Heart right ventricle (tissue), 16 donors: Measurements from ENCODE around the gene TMEM72. TPM values are rescaled to one million over a fixed set of nuclear protein-coding genes. Genes with fewer than 3 reads are reported as not detected.

Experiments
- ATAC-seq, 8 donors: fragments of 200-7000 bp; cut with Tn5 transposase; one replicate each; pipeline ENCODE4 v1.9.1; 2020; ENCODE audit warnings: mild to moderate bottlenecking in 8 of 8, moderate library complexity in 8 of 8, moderate number of reproducible peaks in 1 of 8
- DNase-seq, 2 donors: peaks; one replicate each; pipeline ENCODE4 v3.0.0-alpha.2; 2020
- H3K27ac ChIP-seq, 10 donors: fragments of 200-600 bp; sonication (generic) in 2 of 10; one replicate each; pipeline versions ENCODE4 v1.5.0 to v1.8.0; 2020 to 2022; ENCODE audit warnings: mild to moderate bottlenecking in 3 of 10
- H3K27me3 ChIP-seq, 7 donors: fragments of 200-600 bp; one replicate each; pipeline ENCODE4 v1.8.0; 2021 to 2022; ENCODE audit warnings: mild to moderate bottlenecking in 2 of 7
- H3K36me3 ChIP-seq, 9 donors: fragments of 200-600 bp; sonication (generic) in 1 of 9; one replicate each; pipeline versions ENCODE4 v1.5.0 to v1.8.0; 2020 to 2022; ENCODE audit warnings: mild to moderate bottlenecking in 2 of 9
- H3K4me1 ChIP-seq, 9 donors: fragments of 200-600 bp; sonication (generic) in 1 of 9; one replicate each; pipeline versions ENCODE4 v1.5.0 to v1.8.0; 2020 to 2022; ENCODE audit warnings: mild to moderate bottlenecking in 4 of 9
- H3K4me3 ChIP-seq, 10 donors: fragments of 200-600 bp; sonication (generic) in 2 of 10; one replicate each; pipeline versions ENCODE4 v1.5.0 to v1.8.0; 2020 to 2022; ENCODE audit warnings: mild to moderate bottlenecking in 7 of 10, moderate library complexity in 2 of 10
- H3K9me3 ChIP-seq, 11 donors: fragments of 200-600 bp in 10 of 11; sonication (generic) in 2 of 11; one replicate each; pipeline versions ENCODE4 v1.5.0 to v1.8.0; 2013 to 2022; ENCODE audit warnings: mild to moderate bottlenecking in 2 of 11, control low read depth in 1 of 11, moderate library complexity in 1 of 11
- CTCF ChIP-seq, 9 donors: fragments of 200-600 bp; sonication (generic) in 2 of 9; IDR thresholded peaks; one replicate each; pipeline versions ENCODE4 v1.5.0 to v1.8.0; 2021 to 2022; ENCODE audit warnings: antibody characterized with exemption in 9 of 9, mild to moderate bottlenecking in 5 of 9, moderate library complexity in 1 of 9
- WGBS, 2 donors: extraction: QIAGEN DNeasy Blood & Tissue Kit; methylation state at CpG; one replicate each; pipeline ENCODE4 v1.1.7; 2013; ENCODE audit warnings: inconsistent platforms in 1 of 2; 5-methylcytosine and 5-hydroxymethylcytosine counted together
- intact Hi-C, 10 donors: fragments of 100-400 bp; cut with DNase I; formaldehyde crosslinking; loops; one replicate each; pipeline versions ENCODE4 v1.11.1 to v1.14.2; 2022
- long read RNA-seq, 3 donors: library from polyadenylated mRNA; unstranded; transcript quantifications; one replicate each; pipeline ENCODE4 v2.0.0, GENCODE V29; 2020 to 2021
- polyA plus RNA-seq, 2 donors: library from polyadenylated mRNA; stranded (reverse); fragments of 200-250 nt; gene quantifications; one replicate each; pipeline ENCODE4 v1.2.3, GENCODE V29; 2013
- total RNA-seq, 10 donors: library from RNA; stranded (reverse); fragmentation: NEBNext Ultra II Directional in 3 of 10; extraction: Animal tissue kit (Norgen Biotek cat#: 25700) in 3 of 10; gene quantifications; one replicate each; pipeline versions ENCODE4 v1.2.1 to v1.2.4, GENCODE V29; 2021 to 2023
- donor health status: Arrhythmogenic right ventricular cardiomyopathy.
- donor health status: ischemic (EF 13 %, LVEDD 7.1; RV severe dilation, severe dysfunction).
- donor health status: healthy with polysubstance abuse.
- donor health status: DM: no; HTN: yes; CAD: no.
- donor health status: DM: no; HTN: no; CAD: no.
- donor health status: ischemic (EF 25% LVEDD 6.9; RV normal size, moderate dysfunction).
- donor health status: ischemic (EF 25% LVEDD 5.7; RV mildly dilated, moderate dysfunction).
- donor health status: healthy.
- donor health status: DM: yes; HTN: yes; CAD: no.
- donor health status: Ischemic cardiomyopathy.
- donor health status: ischemic (EF 35%, LVEDD 5.7; RV mildly dilated, moderate dysfunction).
- donor health status: nonischemic (EF 11% LVEDD 7.7; RV severe dilation, severe dysfunction).
- donor health status: DM: yes; HTN: yes; CAD: no.
- donor health status: PGD.
- donor health status: ischemic (EF 29% LVEDD 5.4; RV normal size, mild dysfunction).
- donor health status: nonischemic (EF 23%, LVEDD 6.1; RV moderate dilation, normal function).

Gene TMEM72
- total RNA-seq (under 1 TPM in 2 of 10 donors, not detected in 8; 0.17 to 0.22 TPM), polyA plus RNA-seq (not detected)
- long read RNA-seq, donor 1 = 0 reads
- long read RNA-seq, donor 2 = 0 reads
- long read RNA-seq, donor 3 = 0 reads

GRCh38 chr10:44911081-44911540 lies at the start of gene TMEM72:
Gene TMEM72, plus strand, starts transcription at chr10:44911337. Its CDS starts 176 bp downstream, at chr10:44911513.
- peak; percentile 47 to 78 (median 75) for ATAC-seq
- TF ChIP-seq CTCF (IDR thresholded peaks at IDR 0.05) = no peak
- H3K4me3 ChIP-seq = no peak within 1 kb of the TSS

GRCh38 chr10:44862006-44862751 lies 49.0 kb upstream of the TMEM72 start:
- Histone ChIP-seq H3K36me3 (no peaks in the 10 kb centered on the region), H3K27ac (no peak overlapping the region), H3K9me3 (no peaks in the 10 kb centered on the region), H3K4me3 (no peak overlapping the region), H3K4me1 (peaks cover 3 to 45% (median 16%) of the 10 kb centered on the region in 9 donors), H3K27me3 (peaks cover 0 to 30% (median 7%) of the 10 kb centered on the region in 7 donors)
- ATAC-seq (no peak), DNase-seq (no peak)
- 80 to 81% methylated on average over 12 of the region's 12 CpGs for WGBS, 2 donors
- no peak for TF ChIP-seq CTCF (IDR thresholded peaks at IDR 0.05)
- intact Hi-C loops = loop anchor here in 7 of 10 donors (2.0 to 10.0 kb wide), 7 partner anchors 475 to 1193 kb away; partner anchors contain the start of gene CXCL12 (in 1 of the 7)

More at GRCh38 chr10:44911081-44911540, at the start of gene TMEM72:
- Histone ChIP-seq H3K27ac (no peak within 1 kb of the TSS), H3K4me1 (peaks cover 3 to 29% (median 15%) of the 10 kb centered on the region in 9 donors), H3K36me3 (no peaks in the 10 kb centered on the region), H3K9me3 (no peaks in the 10 kb centered on the region), H3K27me3 (no peaks in the 10 kb centered on the region)
- intact Hi-C loops = no loop called here
- no peak for DNase-seq
- 36 to 52% methylated on average over 12 of the region's 12 CpGs for WGBS, 2 donors

GRCh38 chr10:44862924-44863323 lies 48.2 kb upstream of the TMEM72 start:
- Histone ChIP-seq H3K27me3 (peaks cover 0 to 30% (median 7%) of the 10 kb centered on the region in 7 donors), H3K36me3 (no peaks in the 10 kb centered on the region), H3K4me1 (peaks cover 3 to 39% (median 16%) of the 10 kb centered on the region in 9 donors), H3K4me3 (no peak overlapping the region), H3K9me3 (no peaks in the 10 kb centered on the region), H3K27ac (no peak overlapping the region)
- WGBS, 2 donors = 53 to 71% methylated on average over 4 of the region's 4 CpGs
- no peak for ATAC-seq
- no peak for DNase-seq
- intact Hi-C loops = loop anchor here in 7 of 10 donors (2.0 to 10.0 kb wide), 7 partner anchors 476 to 1194 kb away; partner anchors contain the start of gene CXCL12 (in 1 of the 7)
- TF ChIP-seq CTCF (IDR thresholded peaks at IDR 0.05) = no peak

- H3K9me3 ChIP-seq = no peaks in the 10 kb centered on the region
- no peaks in the 10 kb centered on the region for H3K36me3 ChIP-seq
- peaks cover 3 to 35% (median 16%) of the 10 kb centered on the region in 9 donors for H3K4me1 ChIP-seq
- DNase-seq (no peak), ATAC-seq (no peak)
- H3K27ac ChIP-seq = peak overlapping the region in 1 of 10 donors; percentile 33
- peaks cover 0 to 30% (median 7%) of the 10 kb centered on the region in 7 donors for H3K27me3 ChIP-seq
- 76 to 77% methylated on average over 15 of the region's 15 CpGs for WGBS, 2 donors
- peak overlapping the region in 1 of 10 donors; percentile 31 for H3K4me3 ChIP-seq
- intact Hi-C loops = loop anchor here in 8 of 10 donors (2.0 to 10.0 kb wide), 10 partner anchors 475 to 1195 kb away; partner anchors contain the start of gene CXCL12 (in 2 of the 8)
- no peak for TF ChIP-seq CTCF (IDR thresholded peaks at IDR 0.05)
These were observed 47.6 kb upstream of the TMEM72 start for GRCh38 chr10:44863344-44864047.
